HG03558 (cell line): ENCODE data around the gene GOLT1A.

ENCODE experiments used
- ATAC-seq: cut with Tn5 transposase; IDR thresholded peaks from one replicate; pipeline ENCODE4 v1.9.1; 2021; ENCODE audit warnings: moderate number of reproducible peaks; ENCODE audit not compliant: unreplicated experiment; ENCODE audit errors: extremely low read depth

GOLT1A gene, protein sequence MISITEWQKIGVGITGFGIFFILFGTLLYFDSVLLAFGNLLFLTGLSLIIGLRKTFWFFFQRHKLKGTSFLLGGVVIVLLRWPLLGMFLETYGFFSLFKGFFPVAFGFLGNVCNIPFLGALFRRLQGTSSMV

GRCh38 chr1:204213668-204214662 lies at the start of gene GOLT1A:
Gene GOLT1A (minus strand): TSS chr1:204213988. CDS start chr1:204213906, 82 bp downstream.
- no peak for ATAC-seq

DNA sequence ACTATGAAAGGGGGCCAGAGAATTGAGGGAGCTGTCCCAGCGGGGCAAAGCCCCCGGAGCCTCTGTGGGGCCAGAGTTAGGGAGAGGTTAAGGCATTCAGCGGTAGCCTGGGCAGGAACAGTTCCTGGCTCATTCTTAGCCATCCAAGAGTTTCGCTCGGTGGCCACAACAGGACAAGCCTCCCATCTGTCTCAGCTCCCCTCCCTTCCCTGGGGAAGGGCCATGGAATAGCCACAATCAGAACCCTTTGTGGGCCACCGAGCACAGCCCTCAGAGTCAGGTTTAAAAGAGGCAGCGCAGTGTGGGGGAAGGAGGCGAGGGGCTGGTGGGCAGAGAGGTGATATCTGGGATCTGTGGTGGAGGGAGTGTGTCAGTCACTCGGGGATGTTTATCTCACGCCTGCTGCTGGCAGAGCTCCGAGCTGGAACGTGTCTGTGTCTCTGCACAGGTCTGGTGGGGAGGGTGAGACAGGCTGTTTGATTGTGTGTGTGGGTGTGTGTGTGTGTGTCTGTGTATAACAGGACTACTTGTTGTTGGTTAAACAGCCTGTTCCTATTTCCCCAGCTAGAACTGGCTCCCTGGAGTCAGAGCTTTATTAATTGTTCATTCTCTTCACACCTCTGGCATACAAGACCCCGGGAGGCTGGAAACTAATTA lies 49.6 kb upstream of the GOLT1A start:
- no peak for ATAC-seq

GRCh38 chr1:204262506-204263253 lies 48.9 kb upstream of the GOLT1A start:
- ATAC-seq: no peak

DNA sequence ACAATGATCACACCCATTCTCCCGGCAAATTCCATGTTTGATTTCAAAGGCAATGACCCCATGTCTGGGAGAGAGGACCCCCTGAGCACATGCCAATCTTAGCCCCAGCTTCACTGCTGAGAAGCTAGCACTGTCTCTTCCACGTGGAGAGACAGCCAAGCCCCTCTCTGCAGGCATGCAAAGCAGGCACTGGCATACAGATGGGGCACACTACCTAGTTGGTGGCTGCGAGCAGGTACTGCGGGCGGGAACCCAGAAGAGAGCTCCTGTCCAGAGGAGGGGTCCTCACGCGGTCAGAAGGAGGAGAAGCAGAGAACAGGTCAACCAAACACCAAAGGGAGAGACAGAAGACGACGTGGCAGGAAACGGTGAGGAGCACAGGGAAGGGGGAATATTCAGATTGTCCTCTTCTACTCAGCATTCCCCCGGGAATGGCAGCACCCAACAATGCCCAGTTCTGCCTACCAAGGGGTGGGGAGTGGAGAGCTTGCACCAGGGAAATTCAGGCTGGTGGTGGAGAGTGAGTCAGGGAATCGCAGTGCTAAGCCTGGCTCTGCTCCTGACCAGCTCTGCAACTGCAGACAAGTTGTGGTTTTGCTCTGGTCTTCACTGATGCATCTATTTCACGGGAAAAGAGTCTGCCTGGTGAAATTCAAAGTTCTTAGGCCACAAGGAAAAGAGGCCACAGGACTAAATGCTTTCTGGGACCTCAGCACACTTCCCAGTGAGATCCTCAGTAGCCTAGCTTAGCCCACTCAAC lies 48.1 kb upstream of the GOLT1A start:
- no peak for ATAC-seq

- no peak for ATAC-seq
These were observed 47.5 kb upstream of the GOLT1A start for GRCh38 chr1:204261266-204261665.

DNA sequence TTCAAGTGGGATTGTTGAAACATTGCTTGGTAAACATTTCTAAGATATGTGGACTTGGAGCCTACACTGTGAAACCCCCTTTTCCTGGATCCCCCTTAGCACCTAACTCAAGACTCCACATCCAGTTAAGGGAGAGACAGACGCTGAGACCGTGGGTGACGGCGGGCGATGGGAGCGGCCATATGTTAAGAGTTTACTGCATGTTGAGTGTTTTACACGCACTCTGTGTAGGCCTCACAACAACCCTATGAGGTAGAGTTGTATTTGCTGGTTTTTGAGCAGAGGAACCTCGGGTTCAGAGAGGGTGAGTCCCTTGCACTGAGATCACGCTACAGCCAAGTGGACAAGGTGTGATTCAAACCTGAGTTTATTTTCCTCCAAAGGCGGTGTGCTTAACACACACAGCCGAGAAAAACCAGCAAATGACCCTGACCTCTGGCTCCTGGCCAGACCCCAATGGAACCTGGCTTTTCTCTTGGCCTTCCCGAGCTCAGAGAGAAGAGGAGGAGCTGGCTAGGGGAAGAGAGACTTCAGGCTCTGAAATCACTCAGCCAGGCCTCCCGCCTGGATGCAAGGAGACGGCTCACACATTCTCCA lies 46.9 kb upstream of the GOLT1A start:
- ATAC-seq: no peak

DNA sequence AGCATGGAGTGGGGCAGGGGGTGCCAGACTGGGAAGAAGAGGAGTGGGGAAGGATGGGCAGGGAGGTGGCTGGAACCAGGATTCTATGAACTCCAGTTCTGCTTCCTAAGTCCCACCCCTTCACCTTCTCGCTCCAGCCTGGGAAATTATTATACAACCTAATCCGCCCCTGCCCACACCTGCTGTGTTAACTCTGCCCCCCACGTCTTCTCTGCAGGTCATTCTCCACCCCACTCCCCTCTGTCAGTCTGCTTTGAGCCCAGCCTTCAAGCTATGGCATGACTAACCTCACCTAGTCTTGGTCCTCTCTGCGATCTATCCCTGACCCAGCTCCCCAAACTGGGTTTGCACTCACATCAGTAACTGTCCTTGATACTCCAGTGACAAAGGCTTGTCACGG lies 46.0 kb upstream of the GOLT1A start:
- ATAC-seq: no peak

DNA sequence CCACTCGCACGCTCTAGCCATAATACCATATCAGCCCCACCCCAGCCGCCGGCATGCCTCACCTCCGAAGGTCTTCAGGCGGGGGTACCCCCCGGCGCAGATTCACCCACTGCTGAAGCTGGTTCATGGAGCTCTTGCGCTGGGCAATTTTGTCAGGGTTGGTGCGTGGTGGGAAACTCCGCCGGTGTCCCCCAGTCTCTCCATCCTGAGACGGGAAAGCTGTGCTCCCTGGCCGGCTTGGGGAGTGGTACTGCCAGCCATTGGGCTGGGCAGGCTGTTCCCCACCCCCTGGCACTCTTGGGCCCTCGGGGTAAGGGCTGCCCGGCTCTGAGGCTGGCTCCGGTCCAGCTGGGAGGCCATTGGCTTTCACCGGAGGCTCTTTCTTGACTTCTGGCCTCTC lies 45.4 kb upstream of the GOLT1A start:
- ATAC-seq: no peak

GRCh38 chr1:204258213-204259115 lies 44.7 kb upstream of the GOLT1A start:
- ATAC-seq: no peak

DNA sequence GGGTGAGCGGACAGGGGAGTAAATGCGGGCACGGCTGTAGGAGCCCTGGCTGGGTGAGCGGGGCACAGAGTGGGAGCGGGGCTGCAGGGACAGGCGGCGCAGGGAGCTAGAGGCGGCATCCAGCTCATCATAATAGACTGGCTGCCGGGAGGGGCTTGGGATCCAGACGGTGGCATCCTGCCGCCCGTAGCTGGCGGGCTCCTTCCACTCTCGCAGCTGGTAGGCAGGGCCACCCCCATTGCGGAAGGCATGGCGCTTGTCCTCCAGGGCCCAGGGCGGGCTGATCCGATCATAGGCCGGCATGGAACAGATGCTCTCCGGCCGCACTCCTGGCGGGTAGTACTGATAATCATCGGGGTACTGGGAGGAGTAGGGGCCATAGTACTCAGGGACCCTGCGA lies 43.7 kb upstream of the GOLT1A start:
- ATAC-seq: no peak

GRCh38 chr1:204256531-204256930 lies 42.7 kb upstream of the GOLT1A start:
- ATAC-seq: no peak

DNA sequence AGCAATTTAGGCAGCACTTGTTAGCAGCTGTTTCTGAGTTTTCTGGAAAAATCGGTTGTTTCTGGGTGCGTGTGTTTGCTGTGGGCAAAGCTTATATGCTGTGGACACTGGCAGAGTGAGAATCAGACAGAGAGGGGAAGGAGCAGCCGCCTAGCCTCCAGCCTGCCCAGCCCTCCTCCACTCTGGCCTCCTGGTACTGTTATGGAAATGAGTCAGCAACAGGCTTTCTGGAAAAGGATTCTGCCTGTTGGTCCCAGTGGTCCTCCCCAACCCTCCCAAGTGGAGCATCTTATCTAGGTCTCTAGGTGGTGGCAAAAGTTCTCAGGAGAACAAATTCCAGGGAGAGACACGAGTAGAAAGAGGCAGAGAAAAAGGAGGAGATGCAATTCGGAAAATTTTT lies 42.2 kb upstream of the GOLT1A start:
- ATAC-seq: no peak

GRCh38 chr1:204255225-204255624 lies 41.4 kb upstream of the GOLT1A start:
- ATAC-seq: no peak

DNA sequence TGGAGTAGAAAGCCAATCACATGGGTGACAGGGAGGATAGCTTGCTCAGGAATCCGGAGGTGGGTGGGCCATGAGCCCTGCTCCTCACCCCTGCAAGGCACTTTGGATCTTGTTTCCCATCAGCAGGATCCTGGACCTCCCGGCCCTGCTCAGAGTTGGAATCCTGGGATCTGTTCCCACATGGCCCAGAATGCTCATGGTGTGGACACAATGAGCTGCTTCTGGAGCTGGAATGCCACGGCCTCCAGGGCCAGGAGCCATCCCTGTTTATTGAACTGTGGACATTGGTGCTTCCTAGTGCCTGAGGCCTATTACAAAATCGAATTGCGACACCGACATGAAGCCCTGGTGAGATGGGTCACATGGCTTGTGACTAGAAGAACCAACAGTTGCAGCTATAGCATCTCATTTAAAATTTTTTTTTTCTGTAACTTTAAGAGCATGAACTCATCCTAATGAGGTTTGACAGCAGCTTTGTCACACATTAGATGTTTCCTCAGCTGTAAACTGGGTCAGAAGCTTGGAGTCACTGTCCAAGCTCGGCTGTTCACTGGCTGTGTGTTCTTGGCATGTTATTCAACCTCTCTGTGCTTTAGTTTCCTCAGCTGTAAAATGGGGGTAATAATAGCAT lies 40.4 kb upstream of the GOLT1A start:
- ATAC-seq: no peak

DNA sequence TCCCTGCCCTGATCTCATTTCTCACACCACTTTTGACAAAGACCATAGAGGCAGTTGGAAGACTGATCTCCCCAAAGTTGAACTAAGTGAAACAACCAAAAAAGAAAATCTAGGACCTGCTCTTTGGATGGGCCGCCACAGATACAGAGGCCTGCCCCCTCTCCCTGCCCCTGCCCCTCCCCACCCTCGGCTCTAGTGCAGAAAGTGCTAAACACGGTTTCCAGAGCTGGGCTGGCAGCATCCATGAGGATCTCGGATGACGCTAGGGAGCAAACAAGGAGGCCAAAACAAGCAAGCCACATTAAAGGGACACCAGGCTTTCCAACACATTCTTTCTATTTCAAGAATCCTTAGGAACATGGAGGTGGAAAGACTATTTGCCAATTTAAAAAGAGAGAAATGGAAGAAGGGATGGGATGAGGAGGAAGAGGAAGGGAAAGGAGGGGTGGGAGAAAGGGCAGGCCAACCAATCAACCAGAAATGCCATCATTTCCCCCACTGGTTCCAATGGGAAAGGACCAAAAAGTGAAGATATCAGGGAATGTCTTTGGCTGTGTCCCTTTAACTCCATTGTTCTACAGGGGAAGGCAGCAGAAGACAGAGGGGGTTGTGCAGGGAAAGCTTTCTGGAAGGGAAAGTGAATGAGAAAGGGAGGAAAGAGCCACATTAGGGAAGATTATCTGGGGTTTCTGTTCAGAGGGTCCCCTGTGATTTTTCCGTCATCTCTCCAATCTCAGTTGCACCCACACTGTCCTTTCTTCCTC lies 38.3 kb upstream of the GOLT1A start:
- ATAC-seq: no peak

DNA sequence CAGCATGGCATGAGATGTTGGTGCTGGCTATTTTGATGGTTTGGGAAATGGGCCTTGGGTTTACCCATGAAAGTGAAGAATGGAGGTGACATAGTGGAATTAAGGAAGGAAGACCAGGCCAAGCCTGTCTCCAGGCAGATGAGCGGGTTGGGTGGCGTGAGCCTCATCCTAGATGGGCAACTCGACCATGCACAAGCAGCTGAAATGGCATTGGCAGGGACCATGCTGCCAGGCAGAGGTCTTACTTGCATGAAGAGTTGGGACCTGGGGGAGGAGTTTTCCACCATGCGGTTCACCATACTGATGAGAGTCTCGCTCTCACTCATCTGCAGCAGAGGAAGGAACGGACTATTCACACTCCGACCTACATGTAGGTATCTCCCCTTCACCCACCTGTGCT lies 37.5 kb upstream of the GOLT1A start:
- no peak for ATAC-seq

DNA sequence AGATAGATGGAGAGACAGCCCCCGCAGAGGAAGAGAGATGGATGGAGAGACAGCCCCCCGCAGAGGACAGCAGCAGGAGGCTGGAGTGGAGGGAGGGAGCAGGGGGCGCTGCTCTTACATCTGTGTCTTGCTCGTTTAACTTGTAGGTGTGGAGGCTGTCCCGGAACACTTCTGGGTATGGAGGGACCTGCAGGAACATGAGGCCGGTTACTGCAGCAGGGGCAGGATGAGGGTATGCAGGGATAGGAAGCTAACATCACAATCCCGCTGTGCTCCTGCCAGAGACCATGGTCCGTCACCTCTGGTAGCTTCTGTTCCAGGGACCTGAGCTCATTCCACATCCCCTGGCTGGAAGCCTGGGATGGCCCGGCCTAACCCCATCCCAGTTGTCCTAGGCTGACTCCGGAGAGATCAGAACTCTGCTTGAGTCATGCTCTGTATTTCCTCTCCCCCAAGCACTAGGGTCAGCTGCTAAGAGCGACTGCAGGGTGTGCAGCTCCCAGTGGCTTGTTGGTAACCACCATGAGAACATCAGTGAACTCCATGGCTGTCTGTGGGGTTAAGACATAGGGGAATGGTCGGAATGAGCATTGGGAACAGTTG lies 36.7 kb upstream of the GOLT1A start:
- no peak for ATAC-seq
